Renal pelvis (tissue), 12 donors: Measurements from ENCODE around the gene CERS4. TPM values are rescaled to one million over a fixed set of nuclear protein-coding genes. Genes with fewer than 3 reads are reported as not detected.
"Not testable (repeated sequence)": the region's sequence is repeated elsewhere in the genome, so short reads cannot be mapped to it uniquely, and the experiment has no call there.

ENCODE experiments used
- DNase-seq: peaks from one replicate; pipeline ENCODE4 v3.0.0-alpha.2; 2013
- long read RNA-seq, 16 experiments: transcript quantifications; one replicate each; lab custom pipeline, GENCODE V29; 2026
- polyA plus RNA-seq, 3 donors: library from polyadenylated mRNA; unstranded; fragments of 120-200 nt; gene quantifications; one replicate each; pipeline ENCODE4 v1.2.1, GENCODE V29; 2013; ENCODE audit not compliant: insufficient read length in 3 of 3

The CERS4 gene, protein sequence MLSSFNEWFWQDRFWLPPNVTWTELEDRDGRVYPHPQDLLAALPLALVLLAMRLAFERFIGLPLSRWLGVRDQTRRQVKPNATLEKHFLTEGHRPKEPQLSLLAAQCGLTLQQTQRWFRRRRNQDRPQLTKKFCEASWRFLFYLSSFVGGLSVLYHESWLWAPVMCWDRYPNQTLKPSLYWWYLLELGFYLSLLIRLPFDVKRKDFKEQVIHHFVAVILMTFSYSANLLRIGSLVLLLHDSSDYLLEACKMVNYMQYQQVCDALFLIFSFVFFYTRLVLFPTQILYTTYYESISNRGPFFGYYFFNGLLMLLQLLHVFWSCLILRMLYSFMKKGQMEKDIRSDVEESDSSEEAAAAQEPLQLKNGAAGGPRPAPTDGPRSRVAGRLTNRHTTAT
- 10 to 100 TPM; 46.6 to 53.4 (median 51.2) TPM for polyA plus RNA-seq
- long read RNA-seq, donor 1, transcript CERS4-201 (12 exons, 1,797 nt): major isoform, 5 of 459 reads
- long read RNA-seq, donor 1, transcript CERS4-209 (11 exons, 1,637 nt): major isoform, 5 of 459 reads
- long read RNA-seq, donor 1, partial matches to known transcripts: 443 of 459 reads
- long read RNA-seq, donor 1, other reads (novel, unspliced or antisense): 6 of 459 reads
- long read RNA-seq, donor 2, partial matches to known transcripts: 0 of 3 reads
- long read RNA-seq, donor 2, other reads (novel, unspliced or antisense): 0 of 3 reads
- long read RNA-seq, donor 3, partial matches to known transcripts: 18 of 24 reads
- long read RNA-seq, donor 3, other reads (novel, unspliced or antisense): 0 of 24 reads
- long read RNA-seq, donor 4, transcript CERS4-201 (12 exons, 1,797 nt): major isoform, 7 of 8 reads
- long read RNA-seq, donor 4, partial matches to known transcripts: 0 of 8 reads
- long read RNA-seq, donor 4, other reads (novel, unspliced or antisense): 0 of 8 reads
- long read RNA-seq, donor 5, partial matches to known transcripts: 0 of 2 reads
- long read RNA-seq, donor 5, other reads (novel, unspliced or antisense): 0 of 2 reads
- long read RNA-seq, donor 6, partial matches to known transcripts: 0 of 3 reads
- long read RNA-seq, donor 6, other reads (novel, unspliced or antisense): 0 of 3 reads
- long read RNA-seq, donor 7, partial matches to known transcripts: 13 of 18 reads
- long read RNA-seq, donor 7, other reads (novel, unspliced or antisense): 0 of 18 reads
- long read RNA-seq, donor 8, partial matches to known transcripts: 0 of 2 reads
- long read RNA-seq, donor 8, other reads (novel, unspliced or antisense): 0 of 2 reads
- long read RNA-seq, donor 9, partial matches to known transcripts: 421 of 428 reads
- long read RNA-seq, donor 9, other reads (novel, unspliced or antisense): 0 of 428 reads
- long read RNA-seq, donor 10, partial matches to known transcripts: 30 of 30 reads
- long read RNA-seq, donor 10, other reads (novel, unspliced or antisense): 0 of 30 reads
- long read RNA-seq, donor 11, partial matches to known transcripts: 10 of 16 reads
- long read RNA-seq, donor 11, other reads (novel, unspliced or antisense): 0 of 16 reads
- long read RNA-seq, donor 12, transcript CERS4-201 (12 exons, 1,797 nt): major isoform, 9 of 45 reads
- long read RNA-seq, donor 12, partial matches to known transcripts: 30 of 45 reads
- long read RNA-seq, donor 12, other reads (novel, unspliced or antisense): 0 of 45 reads
- long read RNA-seq, donor 13, partial matches to known transcripts: 0 of 4 reads
- long read RNA-seq, donor 13, other reads (novel, unspliced or antisense): 0 of 4 reads
- long read RNA-seq, donor 14: 0 reads
- long read RNA-seq, donor 15: 0 reads
- long read RNA-seq, donor 16, partial matches to known transcripts: 396 of 407 reads
- long read RNA-seq, donor 16, other reads (novel, unspliced or antisense): 0 of 407 reads

DNA sequence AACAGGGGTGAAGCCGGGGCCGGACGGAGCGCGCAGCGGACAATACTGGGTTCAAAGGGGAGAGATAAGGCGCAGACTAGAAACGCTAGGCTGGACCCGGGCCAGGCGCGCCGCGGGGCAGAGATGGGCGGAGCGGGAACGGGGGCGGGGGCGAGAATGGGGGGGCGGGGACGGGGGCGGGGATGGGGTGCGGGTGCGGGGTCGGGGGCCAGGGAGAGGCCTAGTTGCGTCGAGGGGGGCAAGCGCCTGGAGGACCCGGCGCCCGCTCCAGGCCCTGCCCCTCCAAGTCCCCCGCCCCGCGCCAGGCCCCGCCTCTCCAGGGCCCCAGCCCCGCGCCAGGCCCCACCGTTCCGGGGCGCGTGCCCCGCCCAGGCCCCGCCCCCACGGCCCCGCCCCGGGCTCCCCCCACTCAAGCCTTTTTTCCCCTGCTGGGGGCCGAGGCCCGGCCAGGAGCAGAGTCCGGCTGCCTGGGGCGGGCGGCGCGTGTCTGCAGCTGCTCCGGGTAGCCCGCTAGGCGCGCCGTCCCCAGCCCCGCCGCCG is at the start of gene CERS4:
TSS of gene CERS4 (plus strand) at position 449 of the 540 bp plus-strand sequence. CDS start 41,707 bp downstream, outside the sequence.
- DNase-seq: peak; percentile 75

DNA sequence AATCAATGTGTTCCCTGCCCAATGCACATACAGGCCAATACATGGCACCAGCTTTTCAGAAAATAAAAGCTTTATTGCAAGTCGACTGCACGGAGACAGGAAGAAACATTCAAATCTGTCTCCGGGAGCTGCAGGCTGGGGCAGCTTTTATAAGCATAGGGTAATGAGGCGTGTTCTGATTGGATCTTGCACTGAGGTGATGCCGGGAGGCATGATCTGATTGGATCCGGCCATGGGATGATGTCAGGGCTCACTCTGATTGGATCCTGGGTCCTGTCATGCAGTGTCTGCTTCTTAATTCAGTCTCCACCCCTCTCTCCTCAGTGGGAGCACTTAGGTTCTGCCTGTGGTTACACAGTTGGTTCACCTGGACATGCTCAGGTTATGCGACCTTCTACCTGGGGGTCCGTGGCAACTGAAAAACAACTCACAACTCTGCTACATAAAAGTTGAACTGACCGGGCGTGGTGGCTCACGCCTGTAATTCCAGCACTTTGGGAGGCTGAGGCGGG is 48.0 kb upstream of the CERS4 start:
- no peak for DNase-seq

DNA sequence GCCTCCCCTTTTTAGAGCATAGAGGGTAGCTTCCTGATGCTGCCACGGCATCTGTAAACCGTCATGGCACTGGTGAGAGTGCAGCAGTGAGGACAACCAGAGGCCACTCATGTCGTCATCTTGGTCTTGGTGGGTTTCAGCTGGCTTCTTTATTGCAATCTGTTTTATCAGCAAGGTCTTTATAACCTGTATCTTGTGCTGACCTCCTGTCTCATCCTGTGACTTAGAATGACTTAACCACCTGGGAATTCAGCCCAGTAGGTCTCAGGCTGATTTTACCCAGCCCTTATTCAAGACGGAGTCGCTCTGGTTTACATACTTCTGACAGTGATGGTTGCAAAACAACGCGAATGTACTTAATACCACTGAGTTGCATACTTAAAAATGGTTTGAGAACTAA is 45.4 kb upstream of the CERS4 start:
- DNase-seq: no peak

DNA sequence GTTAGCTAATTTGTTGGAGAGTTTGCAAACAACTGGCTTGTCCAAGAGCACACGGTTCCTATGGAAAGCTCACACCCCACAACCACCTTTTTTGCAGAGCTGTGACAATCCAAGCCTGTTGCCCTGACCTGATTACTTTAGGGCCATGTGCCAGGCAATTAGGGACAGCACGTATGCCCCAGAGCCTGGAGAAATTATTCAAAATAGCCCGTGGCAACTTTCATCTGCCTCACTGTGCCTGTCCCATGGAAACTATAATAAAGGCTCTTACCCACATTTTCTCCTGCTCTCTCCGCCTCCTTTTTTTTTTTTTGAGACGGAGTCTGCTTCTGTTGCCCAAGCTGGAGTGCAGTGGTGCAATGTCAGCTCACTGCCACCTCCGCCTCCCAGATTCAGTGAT is 41.2 kb upstream of the CERS4 start:
- no peak for DNase-seq

DNA sequence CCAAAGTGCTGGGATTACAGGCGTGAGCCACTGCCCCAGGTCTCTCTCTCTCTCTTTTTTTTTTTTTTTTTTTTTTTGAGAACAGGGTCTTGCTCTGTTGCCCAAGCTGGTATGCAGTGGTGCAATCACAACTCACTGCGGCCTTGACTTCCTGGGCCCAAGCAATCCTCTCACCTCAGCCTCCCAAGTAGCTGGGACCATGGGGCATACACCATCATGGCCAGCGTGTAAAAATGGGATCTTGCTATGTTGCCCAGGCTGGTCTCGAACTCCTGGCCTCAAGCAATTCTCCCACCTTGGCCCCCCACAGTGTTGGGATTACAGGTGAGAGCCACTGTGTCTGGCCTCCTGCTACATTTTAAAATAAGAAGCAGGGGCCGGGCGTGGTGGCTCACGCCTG is 40.6 kb upstream of the CERS4 start:
- no peak for DNase-seq

DNA sequence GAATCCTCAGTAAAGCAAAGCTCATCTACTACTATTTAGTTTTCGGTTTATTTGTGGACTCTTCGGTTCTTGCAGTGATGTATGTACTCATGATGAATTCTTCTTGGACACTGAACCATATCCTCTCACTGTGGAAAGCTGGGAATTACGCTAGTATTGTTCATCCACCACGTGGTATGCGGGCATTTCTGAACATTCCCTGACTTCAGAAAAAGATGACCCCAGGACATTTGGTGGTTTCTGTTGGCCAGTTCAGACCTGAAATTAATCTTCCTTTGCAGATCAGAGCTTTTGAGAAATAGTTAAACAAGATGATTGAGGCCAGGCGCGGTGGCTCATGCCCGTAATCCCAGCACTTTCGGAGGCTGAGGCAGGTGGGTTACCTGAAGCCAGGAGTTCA is 34.5 kb upstream of the CERS4 start:
- no peak for DNase-seq

DNA sequence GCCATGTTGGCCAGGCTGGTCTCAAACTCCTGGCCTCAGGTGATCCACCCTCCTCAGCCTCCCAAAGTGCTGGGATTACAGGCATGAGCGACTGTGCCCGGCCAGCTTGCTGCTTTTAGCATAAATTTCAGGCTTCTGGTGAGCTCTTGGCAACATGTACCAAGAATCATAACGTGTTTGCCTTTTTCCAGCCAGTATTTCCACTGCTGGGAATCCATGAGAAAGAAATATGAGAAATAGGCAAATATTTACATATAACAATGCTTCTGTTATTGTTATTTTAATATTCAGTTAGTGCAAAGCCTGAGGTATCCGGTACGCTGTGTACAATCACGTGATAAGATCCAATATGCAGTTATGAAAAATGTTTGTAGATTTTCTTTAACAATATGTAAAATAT is 29.2 kb upstream of the CERS4 start:
- no peak for DNase-seq

DNA sequence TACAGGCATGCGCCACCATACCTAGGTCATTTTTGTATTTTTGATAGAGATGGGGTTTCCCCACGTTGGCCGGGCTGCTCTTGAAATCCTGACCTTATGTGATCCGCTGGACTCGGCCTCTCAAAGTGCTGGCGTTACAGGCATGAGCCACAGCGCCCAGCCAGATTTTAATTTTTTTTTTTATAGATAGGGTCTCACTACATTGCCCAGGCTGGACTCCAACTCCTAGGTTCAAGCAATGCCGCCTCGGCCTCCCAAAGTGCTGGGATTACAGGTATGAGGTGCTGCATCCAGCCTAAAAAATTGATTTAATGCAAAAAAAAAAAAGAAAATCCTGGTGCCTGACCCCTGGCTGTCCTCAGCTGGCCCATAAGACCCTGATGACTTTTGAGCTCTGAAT is 24.9 kb upstream of the CERS4 start:
- no peak for DNase-seq

DNA sequence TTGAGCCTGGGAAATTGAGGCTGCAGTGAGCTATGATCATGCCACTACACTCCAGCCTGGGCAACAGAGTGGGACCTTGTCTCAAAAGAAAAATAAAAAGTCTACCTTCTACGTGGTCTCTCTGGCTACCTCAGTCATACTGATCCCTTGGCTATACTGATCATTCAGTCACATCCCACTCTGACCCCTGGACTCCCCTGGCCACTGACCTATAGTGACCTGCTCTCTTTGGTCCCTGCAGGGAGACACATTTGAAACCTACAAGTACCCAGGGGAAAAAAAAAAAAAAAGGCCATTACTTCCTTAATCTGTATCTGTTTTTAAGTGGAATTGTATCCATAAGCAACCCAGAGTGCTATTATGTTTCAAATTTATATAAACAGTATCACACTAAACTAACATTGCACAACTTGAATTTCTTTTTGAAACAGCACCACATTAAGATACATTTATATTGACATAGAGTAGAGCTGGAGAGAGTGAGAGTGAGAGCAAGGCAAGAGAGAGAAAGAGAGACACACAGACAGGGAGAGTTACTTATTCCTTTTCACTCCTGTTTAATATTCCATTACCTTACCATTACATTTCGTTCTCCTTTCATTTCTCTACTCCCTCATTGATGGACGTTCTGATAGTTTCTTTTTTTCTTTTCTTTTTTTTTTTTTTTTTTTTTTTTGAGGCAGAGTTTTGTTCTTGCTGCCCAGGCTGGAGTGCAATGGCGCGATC is 23.7 kb upstream of the CERS4 start:
- no peak for DNase-seq

DNA sequence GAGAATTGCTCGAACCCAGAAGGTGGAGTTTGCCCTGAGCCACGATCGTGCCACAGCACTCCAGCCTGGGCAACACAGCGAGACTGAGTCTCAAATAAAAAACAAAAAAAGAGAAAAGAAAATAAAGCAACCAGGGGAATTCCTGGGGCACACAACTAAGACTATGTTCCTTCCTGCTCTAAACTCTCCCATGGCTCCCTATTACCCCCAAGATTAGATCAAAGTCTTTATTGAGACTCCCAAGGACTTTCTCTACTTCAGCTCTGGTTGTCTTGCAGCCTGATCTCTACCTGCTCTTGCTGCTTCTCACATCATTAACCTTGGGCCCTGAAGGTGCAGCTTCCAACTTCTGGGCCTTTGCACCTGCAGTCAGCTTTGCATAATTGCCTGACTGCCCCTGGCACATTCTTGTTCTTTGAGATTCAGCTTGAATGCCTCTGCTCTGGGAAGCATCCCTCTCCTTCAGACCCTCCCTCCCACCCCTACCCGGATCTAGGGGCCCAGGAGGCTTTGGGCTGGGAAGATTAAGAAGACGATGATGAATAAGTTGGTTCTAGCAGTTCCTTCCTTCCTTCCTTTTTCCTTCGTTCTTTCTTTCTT is 16.8 kb upstream of the CERS4 start:
- no peak for DNase-seq

DNA sequence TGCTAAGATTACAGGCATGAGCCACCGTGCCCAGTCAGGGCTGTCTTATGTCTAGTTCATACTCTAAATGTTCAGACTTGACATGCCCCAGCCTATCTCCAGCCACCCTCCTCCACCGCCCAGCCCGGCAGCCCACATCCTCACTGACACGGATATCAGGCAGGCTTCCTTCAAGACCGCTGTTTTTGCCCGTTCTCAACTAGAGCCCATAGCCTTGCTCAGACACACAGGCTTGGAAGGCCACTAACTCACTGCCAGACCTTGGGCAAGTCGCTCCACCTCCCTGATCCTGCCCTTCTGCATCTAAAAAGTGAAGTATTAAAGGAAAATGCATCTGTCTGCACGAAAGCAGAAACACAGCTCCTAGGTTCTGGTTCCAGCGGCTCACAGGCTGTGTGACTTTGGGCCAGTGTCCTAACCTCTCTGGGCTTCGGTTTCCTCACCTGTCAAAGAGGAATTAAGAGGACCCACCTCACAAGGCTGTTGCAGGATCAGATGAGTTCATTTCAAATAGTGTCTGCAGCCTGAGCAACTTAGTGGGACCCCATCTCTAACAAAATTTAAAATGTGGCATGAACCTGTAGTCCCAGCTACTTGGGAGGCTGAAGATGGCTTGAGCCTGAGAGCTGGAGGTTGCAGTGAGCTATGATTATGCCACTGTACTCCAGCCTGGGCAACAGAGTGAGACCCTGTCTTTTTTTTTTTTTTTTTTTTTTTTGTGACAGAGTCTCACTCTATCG is 14.5 kb upstream of the CERS4 start:
- no peak for DNase-seq

DNA sequence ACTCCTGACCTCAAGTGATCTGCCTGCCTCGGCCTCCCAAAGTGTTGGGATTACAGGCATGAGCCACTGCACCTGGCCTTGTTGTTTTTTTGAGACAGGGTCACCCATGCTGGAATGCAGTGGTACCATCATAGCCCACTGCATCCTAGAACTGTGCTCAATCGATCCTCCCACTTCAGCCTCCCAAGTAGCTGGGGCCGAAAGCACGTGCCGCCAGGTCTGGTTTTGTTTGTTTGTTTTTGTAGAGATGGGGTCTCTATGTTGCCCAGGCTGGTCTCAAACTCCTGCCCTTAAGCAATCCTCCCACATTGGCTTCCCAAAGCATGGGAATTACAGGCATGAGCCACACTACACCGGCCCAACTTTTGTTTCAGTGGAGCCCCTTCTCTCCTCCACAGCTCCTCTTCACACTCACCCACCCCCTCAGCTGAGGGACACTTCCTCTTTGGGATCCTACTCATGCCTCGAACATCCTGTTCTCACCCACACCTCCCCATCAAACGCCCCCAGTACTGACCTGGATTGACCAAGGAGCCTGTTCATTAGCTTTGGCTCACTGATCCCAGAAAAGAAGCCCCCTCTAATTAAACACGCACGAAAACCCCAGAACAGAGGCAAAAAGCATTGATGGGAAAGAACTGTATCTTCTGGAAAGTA is 12.8 kb upstream of the CERS4 start:
- DNase-seq: no peak

DNA sequence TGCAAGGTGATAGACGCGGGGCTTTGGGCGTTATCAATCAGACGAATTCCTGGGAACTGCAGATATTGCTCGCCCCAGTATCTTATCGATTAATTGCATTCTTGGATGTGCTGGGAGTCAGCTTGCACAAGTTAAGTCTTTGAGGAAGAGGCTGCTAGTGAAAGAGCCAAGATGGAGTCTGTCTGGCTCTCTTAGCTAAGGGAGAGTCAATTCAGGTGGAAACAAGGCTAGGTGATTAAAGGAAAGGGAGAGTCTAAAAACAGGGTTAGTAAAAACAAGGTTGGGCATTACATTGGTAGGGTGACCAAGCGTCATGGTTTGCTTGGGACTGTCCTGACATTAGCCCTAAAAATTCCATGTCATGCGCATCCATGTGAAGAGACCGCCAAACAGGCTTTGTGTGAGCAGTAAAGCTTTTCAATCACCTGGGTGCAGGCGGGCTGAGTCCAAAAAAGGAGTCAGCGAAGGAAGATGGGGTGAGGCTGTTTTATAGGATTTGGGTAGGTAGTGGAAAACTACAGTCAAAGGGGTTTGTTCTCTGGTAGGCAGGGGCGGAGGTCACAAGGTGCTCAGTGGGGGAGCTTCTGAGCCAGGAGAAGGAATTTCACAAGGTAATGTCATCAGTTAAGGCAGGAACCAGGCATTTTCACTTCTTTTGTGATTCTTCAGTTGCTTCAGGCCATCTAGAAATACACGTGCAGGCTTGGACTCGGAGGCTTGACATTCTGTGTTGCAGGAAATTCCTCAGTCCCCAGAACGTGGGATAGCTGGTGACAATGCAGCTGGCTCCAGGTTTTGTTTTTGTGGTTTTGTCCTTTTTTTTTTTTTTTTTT is 5.7 kb upstream of the CERS4 start:
- DNase-seq: not testable (repeated sequence)

DNA sequence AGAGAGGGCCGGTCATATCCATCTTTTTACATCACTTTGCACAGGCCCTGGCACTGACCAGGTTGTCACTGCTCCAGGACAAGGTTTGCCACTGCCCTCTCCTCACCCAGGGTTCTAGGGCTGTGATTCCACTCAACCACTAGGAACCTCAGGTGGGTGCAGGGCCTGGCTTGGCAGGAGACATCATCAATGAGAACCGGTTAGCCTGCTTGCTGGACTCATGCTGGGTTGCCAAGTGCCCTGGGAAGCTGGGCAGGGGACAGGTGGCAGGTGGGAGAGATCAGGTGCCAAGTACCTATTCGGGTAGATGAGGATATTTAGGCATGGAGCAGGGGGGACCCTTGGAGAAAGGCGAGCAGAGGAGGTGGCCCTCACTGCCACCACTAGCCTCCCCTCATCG is 4.2 kb upstream of the CERS4 start:
- no peak for DNase-seq

DNA sequence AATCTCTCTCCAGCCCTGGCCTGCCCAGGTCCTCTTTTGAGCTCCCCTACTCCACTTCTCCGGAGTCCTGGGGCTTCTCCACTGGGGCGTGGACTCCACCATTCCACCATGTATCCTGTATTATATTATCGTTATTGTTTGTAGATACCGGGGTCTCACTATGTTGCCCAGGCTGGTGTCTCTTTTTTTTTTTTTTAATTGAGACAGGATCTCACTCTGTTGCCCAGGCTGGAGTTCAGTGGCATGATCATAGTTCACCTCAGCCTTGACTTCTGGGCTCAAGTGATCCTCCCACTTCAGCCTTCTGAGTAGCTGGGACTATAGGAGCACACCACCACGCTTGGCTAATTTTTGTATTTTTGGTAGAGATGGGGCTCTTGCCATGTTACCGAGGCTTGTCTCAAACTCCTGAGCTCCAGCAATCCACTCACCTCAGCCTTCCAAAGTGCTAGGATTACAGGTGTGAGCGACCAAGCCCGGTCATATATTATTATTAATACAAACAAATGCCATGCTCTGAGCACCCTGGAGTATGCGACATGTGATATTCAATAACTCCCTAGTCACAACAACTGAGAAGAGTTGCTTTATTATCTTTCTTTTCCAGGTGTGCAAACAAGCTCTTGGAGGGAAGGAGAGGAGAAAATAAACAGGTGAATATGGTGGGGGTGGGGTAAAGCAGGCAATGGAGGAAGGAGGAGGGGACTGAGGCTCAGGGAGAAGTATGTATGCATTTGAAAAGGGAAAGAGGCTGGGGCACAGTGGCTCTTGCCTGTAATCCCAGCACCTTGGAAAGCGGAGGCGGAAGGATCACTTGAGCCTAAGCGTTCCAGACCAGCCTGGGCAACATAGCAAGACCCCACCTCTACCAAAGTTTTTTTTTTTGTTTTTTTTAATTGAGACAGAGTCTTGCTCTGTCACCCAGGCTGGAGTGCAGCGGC is 2.8 kb upstream of the CERS4 start:
- DNase-seq: no peak

DNA sequence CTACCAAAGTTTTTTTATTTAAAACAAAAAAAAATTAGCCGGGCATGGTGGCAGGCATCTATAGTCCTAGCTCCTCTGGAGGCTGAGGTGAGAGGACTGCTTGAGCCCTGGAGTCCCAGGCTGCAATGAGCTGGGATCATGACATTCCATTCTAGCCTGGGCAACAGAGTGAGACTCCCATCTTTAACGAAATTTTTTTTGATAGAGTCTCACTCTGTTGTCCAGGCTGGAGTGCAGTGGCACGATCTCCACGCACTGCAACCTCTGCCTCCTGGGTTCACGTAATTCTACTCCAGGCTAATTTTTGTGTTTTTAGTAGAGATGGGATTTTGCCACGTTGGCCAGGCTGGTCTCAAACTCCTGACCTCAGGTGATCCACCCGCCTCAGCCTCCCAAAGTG is 1.8 kb upstream of the CERS4 start:
- DNase-seq: not testable (repeated sequence)
